Endothelial cell of umbilical vein (primary cell): ENCODE measurements around the gene PRSS56. TPM values are rescaled to one million over a fixed set of nuclear protein-coding genes. Genes with fewer than 3 reads are reported as not detected.

Source experiments
- BruUV-seq: library from RNA; stranded (reverse); fragments of 400-500 nt; replicated peaks from 2 replicates; lab custom pipeline; 2021; lab: Mats Ljungman, UMichigan
- CTCF ChIA-PET: fragments of 300-600, 350-600 bp; sonication (Branson Sonifier 250); formaldehyde crosslinking; loops from one replicate; lab custom pipeline; 2021; ENCODE audit warnings: antibody characterized with exemption, inconsistent platforms; lab: Charles Lee
- POLR2A ChIA-PET: fragments of 300-600, 350-600 bp; sonication (Branson Sonifier 250); formaldehyde crosslinking; loops from one replicate; lab custom pipeline; 2021; ENCODE audit warnings: antibody characterized with exemption, inconsistent platforms; lab: Charles Lee
- DNase-seq: peaks from one replicate; pipeline ENCODE4 v3.0.0-alpha.2; 2011; ENCODE audit warnings: low read depth, low spot score
- FAIRE-seq: peaks from 2 replicates; lab custom pipeline; 2011; peaks lifted over from hg19 to GRCh38; lab: Jason Lieb, UNC
- H2AFZ ChIP-seq: 2 replicates; pipeline ENCODE4 v1.6.0; 2012; ENCODE audit warnings: low read depth, low read length, control low read depth, inconsistent platforms
- H3K27ac ChIP-seq: 2 replicates; pipeline ENCODE4 v1.5.1; 2011; ENCODE audit warnings: low read depth, mild to moderate bottlenecking, control low read depth, low read length, moderate library complexity; ENCODE audit not compliant: insufficient read depth
- H3K27me3 ChIP-seq, 2 experiments: 2 replicates each; pipeline versions ENCODE4 v1.6.0 to v1.6.1; 2011; ENCODE audit warnings: low read length in 2 of 2, mixed read lengths in 1 of 2; ENCODE audit not compliant: control insufficient read depth in 2 of 2, insufficient read depth in 2 of 2
- H3K36me3 ChIP-seq, 2 experiments: 2 replicates in 1 of 2; 3 replicates in 1 of 2; pipeline ENCODE4 v1.5.1; 2011; ENCODE audit warnings: low read length in 2 of 2, mild to moderate bottlenecking in 1 of 2, moderate library complexity in 1 of 2; ENCODE audit not compliant: control insufficient read depth in 2 of 2, insufficient read depth in 2 of 2; ENCODE audit errors: extremely low read depth in 1 of 2
- H3K4me1 ChIP-seq: 3 replicates; pipeline ENCODE4 v1.5.1; 2011; ENCODE audit warnings: mild to moderate bottlenecking, low read length; ENCODE audit not compliant: control insufficient read depth, insufficient read depth; ENCODE audit errors: extremely low read depth
- H3K4me2 ChIP-seq: 2 replicates; pipeline ENCODE4 v1.6.1; 2011; ENCODE audit warnings: low read length, control low read depth, mixed read lengths; ENCODE audit not compliant: insufficient read depth
- H3K4me3 ChIP-seq, 3 experiments: fragments of 200-600 bp in 1 of 3; sonication (generic), shearing (Covaris generic) in 1 of 3; replicated peaks in 1 of 3; 2 replicates each; pipeline ENCODE4 v1.5.1; 2011 to 2016; ENCODE audit warnings: control low read depth in 3 of 3, low read length in 3 of 3, mild to moderate bottlenecking in 2 of 3, inconsistent platforms in 1 of 3, low read depth in 1 of 3, moderate library complexity in 1 of 3; ENCODE audit not compliant: insufficient read depth in 1 of 3
- H3K79me2 ChIP-seq: 2 replicates; pipeline ENCODE4 v1.6.0; 2012; ENCODE audit warnings: low read length, inconsistent platforms; ENCODE audit not compliant: control insufficient read depth, insufficient read depth
- H3K9ac ChIP-seq: replicated peaks from 2 replicates; pipeline ENCODE3; 2011; ENCODE audit warnings: low read length, control low read depth; ENCODE audit not compliant: insufficient read depth; ENCODE audit errors: extremely low read depth
- H3K9me1 ChIP-seq: replicated peaks from 3 replicates; pipeline ENCODE4 v1.6.0; 2011; ENCODE audit warnings: mild to moderate bottlenecking, low read length; ENCODE audit not compliant: control insufficient read depth, insufficient read depth; ENCODE audit errors: extremely low read depth
- H3K9me3 ChIP-seq: replicated peaks from 2 replicates; pipeline ENCODE4 v1.5.1; 2012; ENCODE audit warnings: low read length, inconsistent platforms; ENCODE audit not compliant: control insufficient read depth, insufficient read depth
- H4K20me1 ChIP-seq: replicated peaks from 2 replicates; pipeline ENCODE3; 2011; ENCODE audit warnings: mild to moderate bottlenecking, low read length; ENCODE audit not compliant: control insufficient read depth, insufficient read depth; ENCODE audit errors: extremely low read depth
- CTCF ChIP-seq, 2 donors: IDR thresholded peaks; 1 replicate in 1 of 2; 2 replicates in 1 of 2; pipeline ENCODE4 v1.5.1; 2011; ENCODE audit warnings: low read length in 2 of 2, mild to moderate bottlenecking in 2 of 2, moderate library complexity in 2 of 2, control low read depth in 1 of 2, inconsistent platforms in 1 of 2, low read depth in 1 of 2; ENCODE audit not compliant: insufficient read depth in 1 of 2; ENCODE audit errors: extremely low read depth in 1 of 2
- EZH2 ChIP-seq: IDR thresholded peaks from 2 replicates; pipeline ENCODE4 v1.6.1; 2012; ENCODE audit warnings: borderline replicate concordance, low read depth, mild to moderate bottlenecking, moderate library complexity, low read length, inconsistent platforms; ENCODE audit not compliant: severe bottlenecking
- FOS ChIP-seq: IDR thresholded peaks from 2 replicates; pipeline ENCODE4 v1.6.1; 2011; ENCODE audit warnings: mild to moderate bottlenecking, low read length, moderate library complexity, borderline replicate concordance; ENCODE audit not compliant: insufficient read depth
- GATA2 ChIP-seq: IDR thresholded peaks from 2 replicates; pipeline ENCODE4 v1.7.0; 2011; ENCODE audit warnings: low read depth, mild to moderate bottlenecking, moderate library complexity, mixed read lengths, low read length; ENCODE audit not compliant: insufficient read length, insufficient read depth
- JUN ChIP-seq: IDR thresholded peaks from 2 replicates; pipeline ENCODE4 v1.6.1; 2011; ENCODE audit warnings: borderline replicate concordance, low read depth; ENCODE audit not compliant: insufficient read length, insufficient read depth
- MYC ChIP-seq: IDR thresholded peaks from one replicate; pipeline ENCODE4 v1.6.1; 2011; ENCODE audit warnings: mild to moderate bottlenecking, low read depth, low read length
- POLR2A ChIP-seq: IDR thresholded peaks from 2 replicates; pipeline ENCODE4 v1.6.1; 2012; ENCODE audit warnings: low read depth, mild to moderate bottlenecking, control low read depth, low read length
- POLR2AphosphoS5 ChIP-seq: IDR thresholded peaks from 2 replicates; pipeline ENCODE4 v1.6.1; 2012; ENCODE audit warnings: low read depth, mild to moderate bottlenecking, control low read depth, low read length, moderate library complexity; ENCODE audit not compliant: insufficient read depth
- dilution Hi-C: fragments of 300-500 bp; cut with MboI; formaldehyde crosslinking; loops from one replicate; pipeline ENCODE4 v1.15.0; 2019; ENCODE audit warnings: low sequenced_read_pairs; ENCODE audit not compliant: extremely low pct_ligation_motif_present
- intact Hi-C: fragments of 100-400 bp; cut with micrococcal nuclease; formaldehyde crosslinking; loops from one replicate; pipeline ENCODE4 v1.10.0; 2022
- polyA plus RNA-seq, 4 experiments: library from polyadenylated mRNA; depleted of rRNA in 3 of 4; stranded (reverse) in 3 of 4; unstranded in 1 of 4; fragments of >200 nt; gene quantifications; 2 replicates each; pipeline versions ENCODE4 v1.2.1 to v1.2.3, GENCODE V29; 2011 to 2012; ENCODE audit warnings: missing spikeins in 1 of 4
- total RNA-seq: library from RNA; stranded (reverse); gene quantifications from 2 replicates; pipeline ENCODE4 v1.2.3, GENCODE V29; 2021
- TF ChIP-seq, protein P1 (sequence below): IDR thresholded peaks from 2 replicates; pipeline ENCODE4 v1.6.1; 2011; ENCODE audit not compliant: insufficient read depth, insufficient read length

The PRSS56 gene
- total and polyA plus RNA-seq, 2 donors (not counting 3 experiments of a cell fraction or from before 2014, with no cell fraction given), result not detected

- CTCF ChIA-PET, result interaction anchor here (1.3 kb wide), 1 partner anchor 79 kb away, joined by 3 read pairs; no protein-coding TSS in a partner anchor
- H3K4me2 ChIP-seq, result no peak within 1 kb of the TSS
- no peak within 1 kb of the TSS for H3K27ac ChIP-seq
- POLR2A ChIA-PET, result no interaction called here
- H3K4me3 ChIP-seq, result no peak within 1 kb of the TSS
- no peaks in the 10 kb centered on the region for H3K36me3 ChIP-seq
- FAIRE-seq (no peak), DNase-seq (no peak)
- no peak within 1 kb of the TSS for H2AFZ ChIP-seq
- H3K27me3 ChIP-seq, result peaks cover 16 to 22% of the 10 kb centered on the region in 2 experiments
- H3K9ac ChIP-seq, result no peak within 1 kb of the TSS
- intact Hi-C loops, result loop anchor here (2.0 kb wide), 1 partner anchor 25 kb away; the partner anchor contains the start of genes EIF4E2 and TIGD1
- H3K9me3 ChIP-seq, result no peaks in the 10 kb centered on the region
- no peaks in the 10 kb centered on the region for H4K20me1 ChIP-seq
- H3K4me1 ChIP-seq, result no peaks in the 10 kb centered on the region
- TF ChIP-seq EZH2, result no peak
- TF ChIP-seq MYC, result no peak
- no peak for TF ChIP-seq JUN
- TF ChIP-seq POLR2AphosphoS5, result no peak
- TF ChIP-seq POLR2A, result no peak
- TF ChIP-seq CTCF (IDR thresholded peaks at IDR 0.05; ENCODE audit: extremely low read depth in 1 of 2, insufficient read depth in 1 of 2, low read depth in 1 of 2, low read length in 2 of 2), result no peak
- TF ChIP-seq, protein P1, sequence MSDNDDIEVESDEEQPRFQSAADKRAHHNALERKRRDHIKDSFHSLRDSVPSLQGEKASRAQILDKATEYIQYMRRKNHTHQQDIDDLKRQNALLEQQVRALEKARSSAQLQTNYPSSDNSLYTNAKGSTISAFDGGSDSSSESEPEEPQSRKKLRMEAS, result no peak
- no peak for TF ChIP-seq FOS
- TF ChIP-seq GATA2, result no peak
- no peaks in the 10 kb centered on the region for H3K79me2 ChIP-seq
- H3K9me1 ChIP-seq, result no peaks in the 10 kb centered on the region
- dilution Hi-C loops, result no loop called here
- BruUV-seq, result no TSS peak
Observed at GRCh38 chr2:232525791-232526371, 5.7 kb downstream of the PRSS56 start, which contains the start of gene CHRND. Gene CHRND, plus strand, starts transcription at chr2:232526160. Its CDS starts 56 bp downstream, at chr2:232526216.
